SK-N-DZ (cell line): Measurements from ENCODE around the gene CCDC87.
"Not testable (repeated sequence)": the region's sequence is repeated elsewhere in the genome, so short reads cannot be mapped to it uniquely, and the experiment has no call there.

Source experiments
- DNase-seq: peaks from one replicate; pipeline ENCODE4 v3.0.0-alpha.2; 2015; ENCODE audit warnings: low spot score
- small RNA-seq, 2 experiments: library from RNA; depleted of rRNA; stranded (forward); fragments of <200 nt; gene quantifications; one replicate each; pipeline ENCODE3, GENCODE V24; 2014

The CCDC87 gene

DNA sequence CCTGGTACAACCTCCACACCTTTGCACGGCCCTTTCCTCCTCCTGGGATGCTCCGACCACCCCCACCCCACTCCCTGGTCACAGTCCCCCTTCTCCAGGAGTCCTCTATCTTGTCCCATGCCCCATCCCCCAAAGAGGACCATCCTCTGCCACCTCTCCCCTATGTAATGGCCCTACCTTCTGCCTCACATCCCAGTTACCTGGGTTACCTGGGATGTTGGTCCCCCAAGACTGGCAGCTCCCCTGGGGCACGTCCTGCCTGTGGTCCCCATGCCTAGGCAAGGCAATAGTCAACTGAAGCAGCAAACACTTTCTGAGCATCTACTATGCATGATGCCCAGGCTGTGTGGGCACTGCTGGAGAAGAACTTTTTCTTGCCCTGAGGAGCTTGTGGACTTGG is 37.4 kb downstream of the CCDC87 start:
- DNase-seq, result no peak

DNA sequence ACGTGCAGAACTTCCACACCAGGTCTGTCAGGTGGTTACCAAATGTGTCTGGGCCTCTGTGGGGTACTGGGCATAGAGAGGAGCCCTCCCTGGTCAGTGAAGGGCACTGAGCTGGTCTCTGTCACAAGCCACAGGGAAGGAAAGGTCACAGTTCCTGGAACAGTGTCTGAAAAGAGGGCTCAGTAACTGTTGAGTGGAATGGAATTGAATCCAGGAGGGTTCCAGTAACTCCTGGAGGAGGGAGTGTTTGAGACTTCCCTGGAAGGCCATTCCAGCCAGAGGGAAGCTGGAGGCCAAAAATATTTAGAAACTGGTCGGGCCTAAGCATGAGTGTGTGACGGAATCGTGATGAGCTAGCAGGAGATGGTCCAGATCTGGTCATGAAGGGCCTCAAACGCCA is 38.3 kb downstream of the CCDC87 start:
- no peak for DNase-seq

DNA sequence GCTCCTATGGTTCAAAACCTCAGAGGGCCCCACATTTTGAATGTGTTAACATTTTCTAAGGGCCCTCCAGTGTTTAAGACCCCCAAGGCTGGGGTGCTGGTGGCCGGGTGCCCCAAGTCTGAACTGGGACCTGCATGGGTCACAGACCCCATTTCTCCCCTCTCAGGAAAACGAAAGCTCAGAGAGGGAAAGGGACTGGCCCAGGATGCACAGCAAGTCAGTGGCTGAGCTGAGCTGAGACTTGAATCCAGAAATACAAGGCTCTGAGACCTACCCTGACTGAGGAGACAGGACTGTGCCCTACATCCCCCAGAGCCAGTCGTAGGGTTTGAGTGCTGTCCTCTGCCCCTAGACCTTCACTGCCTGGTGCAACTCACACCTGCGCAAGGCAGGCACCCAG is 42.0 kb downstream of the CCDC87 start:
- no peak for DNase-seq

DNA sequence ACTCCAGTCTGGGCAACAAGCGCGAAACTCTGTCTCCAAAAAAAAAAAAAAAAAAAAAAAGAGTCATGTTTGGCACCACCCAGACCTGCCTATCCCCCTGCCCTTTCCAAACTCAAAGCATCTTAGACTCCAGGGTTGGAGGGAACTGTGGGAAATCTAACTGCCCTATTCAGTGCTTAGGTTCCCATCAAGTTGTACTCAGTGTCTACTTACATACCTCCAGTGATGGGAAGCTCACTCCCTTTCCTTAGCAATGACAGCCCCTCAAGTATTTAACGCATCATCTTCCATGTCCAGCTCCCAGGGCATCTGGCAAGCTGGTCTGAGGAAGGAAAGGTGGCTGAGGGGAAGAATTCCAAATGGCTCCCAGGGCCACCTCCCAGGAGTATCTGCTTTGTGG is 43.2 kb downstream of the CCDC87 start:
- no peak for DNase-seq

DNA sequence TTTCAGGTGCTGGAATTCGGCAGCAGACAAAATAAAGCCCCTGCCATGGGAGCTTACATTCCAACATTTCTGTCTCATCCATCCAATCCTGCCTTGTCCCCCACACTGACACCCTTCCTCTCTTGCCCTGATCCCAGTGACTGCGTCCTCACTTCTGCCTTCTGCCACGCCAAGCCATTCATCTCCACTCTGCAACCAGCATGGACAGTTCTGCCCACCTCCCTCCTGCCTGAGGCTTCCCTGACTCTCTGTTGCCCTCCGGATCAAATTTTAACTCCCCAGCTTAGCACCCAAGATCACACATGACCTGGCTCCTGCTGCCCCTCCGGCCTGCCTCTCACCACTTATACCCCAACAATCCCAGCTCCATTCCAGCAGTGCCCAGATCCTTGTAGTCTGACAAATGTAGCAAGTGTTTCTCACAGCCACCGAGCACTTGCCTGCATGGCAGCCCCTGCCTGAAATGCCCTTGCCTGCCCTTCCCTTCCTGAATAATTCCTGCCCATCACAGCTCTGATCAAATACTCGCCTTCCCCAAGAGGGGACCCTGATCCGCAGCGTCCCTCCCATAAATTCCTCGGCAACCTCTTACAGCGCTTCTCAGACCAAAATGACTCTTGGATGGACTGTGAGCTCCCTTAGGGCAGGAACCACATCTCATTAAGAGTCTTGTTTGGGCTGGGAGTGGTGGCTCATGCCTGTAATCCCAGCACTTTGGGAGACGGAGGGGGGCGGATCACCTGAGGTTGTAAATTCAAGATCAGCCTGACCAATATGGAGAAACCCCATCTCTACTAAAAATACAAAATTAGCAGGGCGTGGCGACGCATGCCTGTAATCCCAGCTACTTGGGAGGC is 43.9 kb downstream of the CCDC87 start:
- DNase-seq, result no peak

DNA sequence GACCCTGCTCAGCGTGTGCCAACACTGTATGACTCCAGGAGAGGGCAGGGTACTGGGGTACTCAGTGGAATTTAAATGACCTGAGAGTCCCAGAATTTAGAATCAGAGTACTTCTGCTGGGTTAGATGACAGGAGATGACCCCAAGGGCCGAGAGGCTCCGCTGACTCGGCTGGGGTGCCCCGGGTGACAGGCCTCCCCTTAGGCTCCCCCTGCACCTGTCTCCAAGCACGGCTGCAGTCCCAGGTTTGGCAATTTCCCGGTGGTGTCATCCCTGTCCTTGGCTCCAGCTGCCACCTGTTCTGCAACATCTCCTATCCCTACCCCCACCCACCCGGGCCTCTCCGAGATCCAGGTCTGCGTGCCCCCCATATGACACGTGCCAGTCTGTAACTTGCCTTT is 44.8 kb downstream of the CCDC87 start:
- DNase-seq, result no peak

DNA sequence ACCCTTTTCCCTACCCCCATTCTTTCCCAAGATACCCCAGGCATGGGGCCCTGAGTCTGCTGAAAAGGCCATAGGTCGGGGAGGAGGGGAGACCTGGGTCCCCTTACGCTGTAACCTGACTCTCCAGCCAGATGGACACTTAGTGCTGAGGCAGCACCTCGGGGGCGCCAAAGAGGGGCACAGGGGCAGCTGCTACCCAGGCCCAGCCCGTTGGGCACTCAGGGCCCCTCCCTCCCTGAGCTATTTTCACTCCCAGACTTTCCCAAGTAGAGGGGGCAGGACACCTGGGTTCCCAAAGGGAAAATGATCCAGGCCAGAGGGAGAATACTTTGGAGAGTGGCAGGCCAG is 45.2 kb downstream of the CCDC87 start:
- no peak for DNase-seq

DNA sequence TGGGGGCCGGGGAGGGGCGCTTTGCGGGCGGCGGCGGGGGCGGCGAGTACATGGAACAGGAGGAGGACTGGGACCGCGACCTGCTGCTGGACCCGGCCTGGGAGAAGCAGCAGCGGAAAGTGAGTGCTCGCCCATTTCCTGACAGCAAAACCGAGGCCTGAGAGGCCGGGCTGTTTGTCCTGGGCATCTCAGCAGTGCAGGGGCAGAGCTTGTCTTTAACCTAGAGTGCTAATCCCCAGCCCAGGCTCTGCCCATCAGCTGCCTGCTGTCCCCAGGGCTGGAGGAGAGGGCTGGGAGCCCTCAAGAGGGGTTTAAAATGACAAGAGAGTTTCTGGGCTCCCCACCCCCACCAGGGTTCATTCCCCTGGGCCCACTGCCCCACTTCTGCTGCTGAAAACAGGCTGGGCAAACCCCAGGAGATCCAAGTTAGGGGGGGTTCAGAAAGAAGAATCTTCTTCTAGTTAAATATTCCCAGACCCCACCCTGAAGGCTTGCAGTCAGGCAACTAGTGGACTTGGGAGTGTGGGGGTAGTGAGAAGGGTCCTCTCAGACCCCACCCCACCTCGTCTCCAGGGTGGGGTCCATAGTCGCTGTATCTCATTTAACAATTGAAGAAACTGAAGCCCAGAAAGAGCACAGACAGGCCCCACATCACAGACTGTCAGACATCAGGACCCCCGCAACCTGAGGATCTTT is 45.7 kb downstream of the CCDC87 start:
- DNase-seq, result no peak

DNA sequence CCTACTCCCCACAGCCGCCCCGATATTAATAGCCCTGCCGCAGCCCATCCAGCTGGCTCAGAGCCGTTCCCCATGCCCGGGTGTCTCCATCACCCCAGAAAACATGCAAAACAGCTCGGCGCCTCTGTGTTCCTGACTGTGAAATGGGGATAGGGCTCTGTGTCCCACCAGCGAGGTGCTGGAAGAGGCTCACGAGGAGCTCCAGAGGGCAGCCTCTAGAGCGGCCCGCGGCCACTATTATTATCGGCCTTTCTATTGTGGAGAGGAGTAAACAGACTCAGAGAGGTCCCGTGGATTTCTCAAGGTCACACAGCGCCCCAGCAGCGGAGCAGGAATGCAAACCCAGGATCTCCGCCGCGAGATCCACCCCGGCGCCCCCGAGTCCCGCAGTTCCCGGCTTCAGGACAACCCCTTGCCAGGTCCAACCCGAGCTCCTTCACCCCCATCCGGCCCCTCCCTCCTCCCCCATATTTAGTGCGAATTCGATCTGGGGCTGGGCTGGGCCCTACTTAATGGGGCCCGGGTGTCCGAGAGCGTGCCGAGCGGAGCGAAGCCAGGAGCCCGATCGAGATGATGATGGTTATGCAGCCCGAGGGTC is 46.4 kb downstream of the CCDC87 start, which contains the start of gene ACTN3:
Gene ACTN3 (plus strand): TSS at position 536 of the 598 bp plus-strand sequence. CDS start 35 bp downstream, at position 571.
- DNase-seq, result no peak

DNA sequence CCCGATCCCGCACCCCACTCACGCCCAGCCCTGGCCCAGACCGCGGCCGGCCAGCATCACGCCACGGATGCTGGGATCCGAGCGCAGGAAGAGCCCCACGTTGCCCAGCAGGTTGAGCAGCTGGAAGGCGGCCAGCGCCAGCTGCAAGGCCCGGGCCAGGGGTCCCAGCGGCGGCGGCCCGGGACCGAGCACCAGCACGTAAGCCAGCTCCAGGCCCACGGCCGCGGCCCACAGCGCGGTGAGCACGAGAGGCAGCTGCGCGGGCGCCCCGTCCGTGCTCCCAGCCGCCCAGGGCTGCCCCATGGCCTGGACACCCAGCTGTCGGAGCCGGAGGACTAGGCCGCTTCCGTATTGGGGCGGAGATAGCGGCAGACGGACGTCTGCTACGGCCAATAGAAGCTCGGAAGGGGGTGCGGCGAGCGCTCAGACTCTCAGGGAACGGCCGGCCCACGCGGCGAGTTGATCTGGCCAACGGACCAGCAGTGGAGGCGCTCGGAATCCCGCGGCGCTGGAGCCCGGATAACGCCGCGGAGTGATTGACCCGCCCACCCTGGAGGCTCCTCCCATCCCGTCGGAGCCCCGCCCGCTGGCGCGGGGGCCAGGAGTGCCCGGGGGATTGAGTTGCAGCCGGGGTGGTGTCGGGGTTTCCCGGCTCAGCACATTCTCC is 47.0 kb downstream of the CCDC87 start, which contains the start of gene ZDHHC24:
Gene ZDHHC24 (minus strand): TSS at position 348 of the 667 bp plus-strand sequence. CDS start 45 bp downstream, at position 303.
- peak; percentile 96 for DNase-seq

DNA sequence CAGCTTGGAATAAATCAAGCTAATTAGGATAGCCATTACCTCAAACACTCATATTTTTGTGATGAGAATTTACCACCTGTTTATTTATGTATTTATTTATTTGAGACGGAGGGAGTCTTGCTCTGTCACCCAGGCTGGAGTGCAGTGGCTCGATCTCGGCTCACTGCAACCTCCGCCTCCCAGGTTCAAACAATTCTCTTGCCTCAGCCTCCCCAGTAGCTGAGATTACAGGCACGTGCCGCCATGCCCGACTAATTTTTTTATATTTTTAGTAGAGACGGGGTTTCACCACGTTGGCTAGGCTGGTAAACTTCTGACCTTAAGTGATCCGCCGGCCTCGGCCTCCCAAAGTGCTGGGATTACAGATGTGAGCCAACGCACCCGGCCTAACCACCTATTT is 47.9 kb downstream of the CCDC87 start:
- not testable (repeated sequence) for DNase-seq

DNA sequence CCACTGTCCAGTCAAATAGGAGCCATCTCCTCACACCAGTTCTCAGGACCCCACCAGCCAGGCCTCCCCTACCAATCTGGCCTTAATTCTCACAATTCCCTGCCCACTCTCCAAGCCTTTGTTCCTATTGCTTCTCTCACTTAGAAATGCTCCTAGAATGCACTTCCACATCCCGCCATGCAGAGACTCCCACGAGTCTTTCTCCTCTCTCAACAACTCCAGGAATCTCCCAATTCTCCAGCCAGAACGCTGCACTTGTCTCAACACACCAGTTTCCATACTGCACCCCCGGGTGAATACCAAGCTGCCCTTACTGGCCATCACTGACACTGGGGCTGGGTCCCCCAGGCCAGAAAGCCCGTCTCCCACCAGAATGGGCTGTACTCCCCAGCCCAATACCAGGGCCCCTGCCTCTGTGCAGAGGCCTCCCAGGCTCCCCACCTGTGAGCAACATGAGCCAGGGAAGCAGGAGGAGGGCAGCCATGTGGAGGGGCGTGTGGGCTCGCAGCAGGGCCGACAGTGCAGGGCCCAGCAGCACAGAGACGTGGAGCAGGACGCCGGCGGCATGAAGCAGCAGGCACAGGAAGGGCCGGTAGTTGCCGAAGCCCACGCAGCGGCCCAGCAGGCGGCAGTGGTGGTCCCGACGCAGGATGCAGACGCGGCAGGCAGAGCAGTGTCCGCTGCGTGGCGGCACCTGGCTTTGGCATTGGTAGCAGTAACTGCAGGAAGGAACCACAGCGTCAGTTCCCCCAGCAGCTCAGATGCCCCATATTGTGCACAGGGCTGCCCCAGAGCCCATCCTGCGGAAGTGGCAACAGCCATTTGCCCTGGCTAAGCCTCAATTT is 49.4 kb downstream of the CCDC87 start:
- peak; percentile 79 for DNase-seq

DNA sequence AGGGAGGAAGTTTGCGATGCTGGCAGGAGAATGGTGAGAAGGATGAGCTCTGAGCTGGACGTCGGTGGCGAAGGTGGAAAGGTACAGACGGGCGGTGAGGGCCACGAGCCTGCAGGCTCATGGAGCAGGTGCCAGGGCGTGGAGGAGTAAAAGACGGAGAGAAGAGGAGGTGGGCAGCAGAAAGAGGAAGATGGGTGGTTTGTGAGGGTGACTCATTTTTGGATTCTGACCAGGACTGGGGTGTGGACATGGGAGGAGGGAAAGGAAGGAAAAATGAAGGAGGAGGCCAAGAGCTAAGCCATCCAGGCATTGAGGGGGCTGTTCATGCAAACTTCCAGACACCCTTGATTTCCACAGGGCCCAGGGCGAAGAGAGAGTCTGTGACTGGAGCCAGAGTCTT is 50.5 kb downstream of the CCDC87 start:
- DNase-seq, result no peak

DNA sequence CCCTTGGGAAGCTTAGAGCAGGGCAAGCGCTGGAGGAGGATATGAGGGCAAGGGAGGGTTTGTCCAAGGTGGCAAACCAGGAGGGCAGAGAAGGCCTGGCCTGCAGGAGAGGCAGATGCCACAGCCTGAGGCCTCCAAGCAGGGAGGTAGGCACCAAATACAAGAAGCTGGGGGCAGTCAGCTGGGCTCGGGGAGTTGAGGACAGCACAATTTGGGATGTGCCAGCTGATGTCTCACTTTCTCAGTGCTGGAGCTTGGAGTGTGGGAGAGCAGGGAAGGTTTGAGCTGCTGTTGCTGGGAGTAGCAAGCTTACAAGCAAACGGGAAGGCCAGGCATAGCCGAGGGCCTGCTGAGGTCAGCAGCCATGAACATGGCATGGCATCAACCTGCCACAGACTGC is 51.0 kb downstream of the CCDC87 start:
- no peak for DNase-seq

DNA sequence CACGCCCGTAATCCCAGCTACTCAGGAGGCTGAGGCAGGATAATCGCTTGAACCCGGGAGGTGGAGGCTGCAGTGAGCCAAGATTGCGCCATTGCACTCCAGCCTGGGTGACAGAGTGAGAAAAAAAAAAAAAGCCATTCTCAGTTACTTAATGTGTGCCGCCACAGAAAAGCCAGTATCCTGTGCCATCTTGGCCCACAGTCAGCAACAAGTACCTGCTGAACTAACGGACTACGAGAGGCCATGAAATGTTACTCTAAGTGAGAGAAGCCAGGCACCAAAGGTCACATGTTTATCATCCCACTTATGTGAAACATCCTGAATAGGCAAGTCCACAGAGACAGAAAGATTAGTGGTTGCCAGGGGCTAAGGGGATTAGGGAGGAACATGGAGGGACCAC is 52.3 kb downstream of the CCDC87 start:
- DNase-seq, result not testable (repeated sequence)

Small RNAs within 50 kb of the gene (small RNA-seq; reads per million reads assigned to genes)
- 0 to 0.13 reads per million in 2 experiments for gene RNU4-39P
